Keratinocyte (primary cell): ENCODE results near the gene CREB5. TPM values are rescaled to one million over a fixed set of nuclear protein-coding genes. Genes with fewer than 3 reads are reported as not detected.

Source experiments
- DNase-seq: peaks from one replicate; pipeline ENCODE4 v3.0.0-alpha.2; 2011; ENCODE audit warnings: low read depth, missing footprints, low spot score
- FAIRE-seq: peaks from 2 replicates; lab custom pipeline; 2011; peaks lifted over from hg19 to GRCh38; lab: Jason Lieb, UNC
- H2AFZ ChIP-seq: 2 replicates; pipeline ENCODE4 v1.6.0; 2012; ENCODE audit warnings: low read length, control low read depth, inconsistent platforms; ENCODE audit not compliant: control insufficient read depth
- H3K27ac ChIP-seq: 2 replicates; pipeline ENCODE4 v1.5.1; 2011; ENCODE audit warnings: low read length; ENCODE audit not compliant: control insufficient read depth, insufficient read depth
- H3K27me3 ChIP-seq: 3 replicates; pipeline ENCODE4 v1.6.0; 2011; ENCODE audit warnings: low read length; ENCODE audit not compliant: control insufficient read depth, insufficient read depth; ENCODE audit errors: extremely low read depth
- H3K36me3 ChIP-seq, 2 experiments: 2 replicates in 1 of 2; 3 replicates in 1 of 2; pipeline ENCODE4 v1.5.1; 2011; ENCODE audit warnings: low read length in 2 of 2, mild to moderate bottlenecking in 1 of 2; ENCODE audit not compliant: control insufficient read depth in 2 of 2, insufficient read depth in 2 of 2; ENCODE audit errors: extremely low read depth in 1 of 2
- H3K4me1 ChIP-seq: 3 replicates; pipeline ENCODE4 v1.5.1; 2011; ENCODE audit warnings: low read length; ENCODE audit not compliant: control insufficient read depth, insufficient read depth; ENCODE audit errors: extremely low read depth
- H3K4me2 ChIP-seq: 3 replicates; pipeline ENCODE4 v1.6.0; 2011; ENCODE audit warnings: low read depth, low read length; ENCODE audit not compliant: control insufficient read depth, insufficient read depth; ENCODE audit errors: extremely low read depth
- H3K4me3 ChIP-seq, 3 experiments: fragments of 200-600 bp in 1 of 3; sonication (generic) in 1 of 3; 2 replicates in 2 of 3; 3 replicates in 1 of 3; pipeline ENCODE4 v1.5.1; 2011 to 2016; ENCODE audit warnings: low read length in 3 of 3, mild to moderate bottlenecking in 3 of 3, control low read depth in 2 of 3, inconsistent platforms in 1 of 3, low read depth in 1 of 3, mixed read lengths in 1 of 3, mixed run types in 1 of 3, moderate library complexity in 1 of 3; ENCODE audit not compliant: control insufficient read depth in 2 of 3, insufficient read depth in 2 of 3; ENCODE audit errors: extremely low read depth in 1 of 3
- H3K79me2 ChIP-seq: 2 replicates; pipeline ENCODE4 v1.6.0; 2012; ENCODE audit warnings: low read length; ENCODE audit not compliant: control insufficient read depth, insufficient read depth
- H3K9ac ChIP-seq: 3 replicates; pipeline ENCODE4 v1.6.0; 2011; ENCODE audit warnings: low read length; ENCODE audit not compliant: control insufficient read depth, insufficient read depth; ENCODE audit errors: extremely low read depth
- H3K9me1 ChIP-seq: 3 replicates; pipeline ENCODE4 v1.6.0; 2011; ENCODE audit warnings: low read length; ENCODE audit not compliant: control insufficient read depth, insufficient read depth; ENCODE audit errors: extremely low read depth
- H3K9me3 ChIP-seq: 2 replicates; pipeline ENCODE4 v1.5.1; 2012; ENCODE audit warnings: low read depth, low read length; ENCODE audit not compliant: control insufficient read depth
- H4K20me1 ChIP-seq: 3 replicates; pipeline ENCODE4 v1.6.0; 2011; ENCODE audit warnings: low read length; ENCODE audit not compliant: control insufficient read depth, insufficient read depth; ENCODE audit errors: extremely low read depth
- CTCF ChIP-seq, 3 experiments: IDR thresholded peaks in 1 of 3; conservative IDR thresholded peaks in 1 of 3; optimal IDR thresholded peaks in 1 of 3; 2 replicates in 2 of 3; 3 replicates in 1 of 3; pipeline versions ENCODE3 to v1.5.1; 2011; ENCODE audit warnings: low read length in 3 of 3, mild to moderate bottlenecking in 3 of 3, moderate library complexity in 2 of 3, control low read depth in 1 of 3, inconsistent platforms in 1 of 3; ENCODE audit not compliant: insufficient read depth in 2 of 3; ENCODE audit errors: extremely low read depth in 1 of 3
- EZH2 ChIP-seq: IDR thresholded peaks from one replicate; pipeline ENCODE4 v1.6.1; 2012; ENCODE audit warnings: inconsistent platforms, mild to moderate bottlenecking, low read length, moderate library complexity
- dilution Hi-C: fragments of 300-500 bp; cut with MboI; formaldehyde crosslinking; loops from one replicate; pipeline ENCODE4 v1.7.0; 2020; ENCODE audit warnings: low sequenced_read_pairs; ENCODE audit not compliant: extremely low pct_ligation_motif_present
- polyA plus RNA-seq, 5 experiments: library from polyadenylated mRNA; depleted of rRNA in 3 of 5; stranded (reverse) in 3 of 5; stranded (forward) in 1 of 5; unstranded in 1 of 5; fragments of >200 nt; gene quantifications; 1 replicate in 1 of 5; 2 replicates in 3 of 5; 3 replicates in 1 of 5; pipeline versions ENCODE4 v1.2.1 to v1.2.3, GENCODE V29; 2011 to 2012; ENCODE audit warnings: missing spikeins in 2 of 5, low read depth in 1 of 5, low replicate concordance in 1 of 5

Gene CREB5
- polyA plus RNA-seq, 1 donor (not counting 4 experiments of a cell fraction or from before 2014, with no cell fraction given): 7.9 TPM

DNA sequence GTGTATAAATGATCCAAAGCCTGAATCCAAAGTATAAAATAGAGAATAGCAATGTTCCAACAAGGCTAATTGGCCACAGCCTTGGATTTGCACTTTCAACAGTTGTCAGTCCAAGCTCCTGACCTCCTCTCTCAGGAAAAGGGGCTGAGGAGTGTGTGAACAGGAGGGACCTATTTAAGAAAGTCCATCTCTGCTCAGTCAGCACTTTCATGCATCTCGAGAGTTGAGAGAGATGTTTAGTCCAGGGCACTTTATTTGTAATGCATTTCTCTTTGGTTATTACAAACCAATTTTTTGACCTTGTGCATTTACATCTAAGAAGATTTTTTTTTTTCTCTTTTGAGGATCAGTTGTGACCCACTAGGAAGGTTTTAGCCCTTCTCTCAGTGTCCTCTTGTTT lies 244.2 kb downstream of the CREB5 start:
- no peak for DNase-seq
- Histone ChIP-seq H3K4me2 (no peak overlapping the region), H4K20me1 (no peaks in the 10 kb centered on the region), H3K27ac (no peak overlapping the region), H3K9me3 (no peaks in the 10 kb centered on the region), H3K9ac (no peak overlapping the region), H3K4me1 (no peaks in the 10 kb centered on the region), H3K9me1 (no peaks in the 10 kb centered on the region), H3K27me3 (no peaks in the 10 kb centered on the region), H2AFZ (no peak overlapping the region), H3K79me2 (no peaks in the 10 kb centered on the region), H3K4me3 (no peak overlapping the region), H3K36me3 (no peaks in the 10 kb centered on the region)
- dilution Hi-C loops: no loop called here
- FAIRE-seq: no peak
- TF ChIP-seq CTCF (optimal IDR thresholded peaks at IDR 0.05 in 1 of 3, IDR thresholded peaks at IDR 0.05 in 1 of 3, conservative IDR thresholded peaks at IDR 0.05 in 1 of 3; ENCODE audit: extremely low read depth in 1 of 3, insufficient read depth in 2 of 3, low read length in 3 of 3) (no peak), EZH2 (no peak)

DNA sequence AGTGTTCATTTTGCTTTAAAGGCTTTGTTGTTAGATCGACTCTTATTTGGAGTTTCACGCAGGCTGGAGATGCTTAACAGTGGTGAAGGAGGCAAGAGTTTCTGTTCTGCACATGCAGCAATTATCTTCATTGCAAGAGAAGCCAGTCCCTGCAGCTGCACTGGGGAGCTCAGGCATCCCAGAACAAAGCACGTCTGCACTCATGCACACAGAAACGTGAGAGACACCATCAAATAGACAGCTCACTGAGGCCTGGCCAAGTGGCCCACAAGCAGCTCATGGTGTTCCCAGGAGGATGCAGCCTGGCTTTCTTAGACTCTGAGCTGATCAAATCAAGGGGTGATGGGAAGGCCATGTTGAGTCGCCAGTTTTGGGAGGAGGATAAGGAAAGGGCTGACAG lies 246.1 kb downstream of the CREB5 start:
- Histone ChIP-seq H4K20me1 (no peaks in the 10 kb centered on the region), H3K9ac (no peak overlapping the region), H3K9me1 (no peaks in the 10 kb centered on the region), H3K4me1 (no peaks in the 10 kb centered on the region), H3K4me2 (no peak overlapping the region), H2AFZ (no peak overlapping the region), H3K36me3 (no peaks in the 10 kb centered on the region), H3K27ac (no peak overlapping the region), H3K79me2 (no peaks in the 10 kb centered on the region), H3K9me3 (no peaks in the 10 kb centered on the region), H3K4me3 (no peak overlapping the region), H3K27me3 (no peaks in the 10 kb centered on the region)
- FAIRE-seq: no peak
- dilution Hi-C loops: no loop called here
- DNase-seq: no peak
- no peak for TF ChIP-seq EZH2

GRCh38 chr7:28660132-28660531 lies 247.8 kb downstream of the CREB5 start:
- dilution Hi-C loops: no loop called here
- Histone ChIP-seq H4K20me1 (no peaks in the 10 kb centered on the region), H3K27me3 (no peaks in the 10 kb centered on the region), H3K9ac (no peak overlapping the region), H3K4me3 (no peak overlapping the region), H3K9me1 (no peaks in the 10 kb centered on the region), H3K9me3 (no peaks in the 10 kb centered on the region), H3K27ac (no peak overlapping the region), H3K4me2 (no peak overlapping the region), H3K79me2 (no peaks in the 10 kb centered on the region), H3K4me1 (no peaks in the 10 kb centered on the region), H2AFZ (no peak overlapping the region), H3K36me3 (no peaks in the 10 kb centered on the region)
- no peak for FAIRE-seq
- DNase-seq: no peak
- TF ChIP-seq EZH2: no peak
- TF ChIP-seq CTCF (optimal IDR thresholded peaks at IDR 0.05 in 1 of 3, IDR thresholded peaks at IDR 0.05 in 1 of 3, conservative IDR thresholded peaks at IDR 0.05 in 1 of 3; ENCODE audit: extremely low read depth in 1 of 3, insufficient read depth in 2 of 3, low read length in 3 of 3): no peak
